HepG2 (cell line): ENCODE data around the gene CST3. TPM values are rescaled to one million over a fixed set of nuclear protein-coding genes. Genes with fewer than 3 reads are reported as not detected.

Source experiments
- ATF7 ChIP-seq, 2 experiments: fragments of 450-650 bp in 1 of 2; sonication (generic) in 1 of 2; formaldehyde crosslinking in 1 of 2; IDR thresholded peaks; 2 replicates each; pipeline versions ENCODE4 v1.4.0 to v1.6.1; 2016 to 2020; ENCODE audit warnings: antibody characterized with exemption in 1 of 2, mild to moderate bottlenecking in 1 of 2, missing genetic modification reagents in 1 of 2
- ATF7-NPFF ChIP-seq: sonication (generic); formaldehyde crosslinking; IDR thresholded peaks from 2 replicates; pipeline ENCODE4 v1.8.1; 2023; ENCODE audit warnings: mild to moderate bottlenecking, low read depth, missing genetic modification reagents, moderate library complexity
- FOXA3 ChIP-seq: IDR thresholded peaks from 2 replicates; pipeline ENCODE4 v1.6.1; 2016; ENCODE audit warnings: missing genetic modification reagents, missing compliant biosample characterization
- HNF4G ChIP-seq, 2 experiments: sonication (generic) in 1 of 2; formaldehyde crosslinking in 1 of 2; IDR thresholded peaks; 2 replicates each; pipeline versions ENCODE4 v1.4.0 to v1.6.1; 2011 to 2020; ENCODE audit warnings: borderline replicate concordance in 2 of 2, low read depth in 2 of 2, mild to moderate bottlenecking in 2 of 2, low read length in 1 of 2, missing genetic modification reagents in 1 of 2, moderate library complexity in 1 of 2
- JUNB ChIP-seq: sonication (generic); formaldehyde crosslinking; IDR thresholded peaks from 2 replicates; pipeline ENCODE4 v1.8.0; 2022; ENCODE audit warnings: missing genetic modification reagents, mild to moderate bottlenecking, borderline replicate concordance
- KDM5B ChIP-seq: sonication (generic); formaldehyde crosslinking; IDR thresholded peaks from 2 replicates; pipeline ENCODE4 v1.4.0; 2020; ENCODE audit warnings: missing genetic modification reagents, mild to moderate bottlenecking, borderline replicate concordance
- KLF16 ChIP-seq, 2 experiments: sonication (generic) in 1 of 2; formaldehyde crosslinking in 1 of 2; IDR thresholded peaks; 2 replicates each; pipeline versions ENCODE4 v1.6.1 to v1.8.0; 2016 to 2023; ENCODE audit warnings: missing genetic modification reagents in 2 of 2, missing compliant biosample characterization in 1 of 2
- POLR2G ChIP-seq: fragments of 200-400 bp; formaldehyde crosslinking; IDR thresholded peaks from 2 replicates; pipeline ENCODE4 v1.6.1; 2018; ENCODE audit warnings: mild to moderate bottlenecking, low read depth, low read length, moderate library complexity
- SAFB2 ChIP-seq: sonication (generic); formaldehyde crosslinking; IDR thresholded peaks from 2 replicates; pipeline ENCODE4 v1.5.1; 2020; ENCODE audit warnings: missing genetic modification reagents, low read depth, mild to moderate bottlenecking, borderline replicate concordance
- SOX6 ChIP-seq, 2 experiments: fragments of 450-650 bp in 1 of 2; sonication (generic) in 1 of 2; formaldehyde crosslinking in 1 of 2; IDR thresholded peaks; 2 replicates each; pipeline versions ENCODE4 v1.4.0 to v1.6.1; 2017 to 2020; ENCODE audit warnings: antibody characterized with exemption in 1 of 2, mild to moderate bottlenecking in 1 of 2, missing genetic modification reagents in 1 of 2
- SRY ChIP-seq: sonication (generic); formaldehyde crosslinking; IDR thresholded peaks from 2 replicates; pipeline ENCODE4 v1.8.0; 2022; ENCODE audit warnings: mild to moderate bottlenecking, missing genetic modification reagents
- SYNCRIP ChIP-seq: fragments of 200-400 bp; formaldehyde crosslinking; IDR thresholded peaks from 2 replicates; pipeline ENCODE4 v1.6.1; 2018; ENCODE audit warnings: mild to moderate bottlenecking, low read depth, low read length; ENCODE audit not compliant: insufficient read depth
- ZMYM4 ChIP-seq: sonication (generic); formaldehyde crosslinking; IDR thresholded peaks from 2 replicates; pipeline ENCODE4 v1.8.1; 2023; ENCODE audit warnings: mild to moderate bottlenecking, missing genetic modification reagents
- ZNF143 ChIP-seq: sonication (generic); formaldehyde crosslinking; IDR thresholded peaks from 2 replicates; pipeline ENCODE4 v1.4.0; 2020; ENCODE audit warnings: missing genetic modification reagents
- ZNF609 ChIP-seq: sonication (generic); formaldehyde crosslinking; IDR thresholded peaks from 2 replicates; pipeline ENCODE4 v1.4.0; 2020; ENCODE audit warnings: mild to moderate bottlenecking, missing genetic modification reagents, borderline replicate concordance
- ZNF768 ChIP-seq: sonication (generic); formaldehyde crosslinking; IDR thresholded peaks from 2 replicates; pipeline ENCODE4 v1.4.0; 2020; ENCODE audit warnings: missing genetic modification reagents
- ZNF781 ChIP-seq: sonication (generic); formaldehyde crosslinking; IDR thresholded peaks from 2 replicates; pipeline ENCODE4 v1.5.1; 2020; ENCODE audit warnings: borderline replicate concordance, mild to moderate bottlenecking, missing genetic modification reagents; ENCODE audit errors: not compliant biosample characterization
- ZSCAN30 ChIP-seq: sonication (generic); formaldehyde crosslinking; IDR thresholded peaks from 2 replicates; pipeline ENCODE4 v1.5.0; 2020; ENCODE audit warnings: mild to moderate bottlenecking, missing genetic modification reagents
- polyA plus RNA-seq, 8 experiments: library from polyadenylated mRNA; depleted of rRNA in 3 of 8; stranded (reverse) in 7 of 8; unstranded in 1 of 8; fragments of >200 nt; fragmentation: Illumina TruSeq in 4 of 8; extraction: Trizol in 4 of 8; gene quantifications; 2 replicates each; pipeline versions ENCODE4 v1.2.1 to v1.2.3, GENCODE V29; 2011 to 2016; ENCODE audit warnings: low read depth in 4 of 8, missing spikeins in 1 of 8, mixed read lengths in 1 of 8; ENCODE audit not compliant: insufficient read depth in 1 of 8
- total RNA-seq, 5 experiments: library from RNA; depleted of rRNA; stranded (reverse); fragments of >200 nt; fragmentation: Illumina TruSeq; extraction: Trizol; gene quantifications; 2 replicates each; pipeline ENCODE4 v1.2.3, GENCODE V29; 2016; ENCODE audit warnings: low read depth in 1 of 5
- TF ChIP-seq, protein P1 (sequence below): sonication (generic); formaldehyde crosslinking; IDR thresholded peaks from 2 replicates; pipeline ENCODE4 v1.4.0; 2020; ENCODE audit warnings: mild to moderate bottlenecking, missing genetic modification reagents

CST3 gene
- total and polyA plus RNA-seq, 2 of the 13 experiments (the other 11 are each of a cell fraction or from before 2014, with no cell fraction given), result 690 to 1,005 TPM

GRCh38 chr20:23629542-23630391 is 8.0 kb downstream of the CST3 start (continued):
- TF ChIP-seq KDM5B (CRISPR knock-in tag) (peak; percentile 46; the same call in 1 of the 2 replicates), ZNF781 (CRISPR knock-in tag) (peak; percentile 69), KLF16 (CRISPR knock-in tag; IDR thresholded peaks at IDR 0.05) (0 out of 4 replicates have a peak, but pooled peaks of 1 of the 2 experiments have one; percentile 17), ZMYM4 (CRISPR knock-in tag) (peak; percentile 59), SYNCRIP (no peak), FOXA3 (CRISPR knock-in tag) (peak; percentile 10; the same call in 1 of the 2 replicates), ATF7 (IDR thresholded peaks at IDR 0.05) (no peak), ATF7 (CRISPR knock-in tag; IDR thresholded peaks at IDR 0.05) (peak; percentile 9), SRY (CRISPR knock-in tag) (0 out of 2 replicates have a peak, but pooled peaks have one; percentile 50), ZSCAN30 (CRISPR knock-in tag) (peak; percentile 72; the same call in 1 of the 2 replicates), ZNF768 (CRISPR knock-in tag) (no peak), JUNB (CRISPR knock-in tag) (peak; percentile 52; the same call in 1 of the 2 replicates), SAFB2 (CRISPR knock-in tag) (no peak), ZNF609 (no peak; the same call in 1 of the 2 replicates), HNF4G (IDR thresholded peaks at IDR 0.05; ENCODE audit: borderline replicate concordance, low read depth, low read length) (peak; percentile 73; the same call in 1 of the 2 replicates), HNF4G (CRISPR knock-in tag; IDR thresholded peaks at IDR 0.05; ENCODE audit: borderline replicate concordance, low read depth) (no peak; the same call in none of the 2 replicates), ATF7-NPFF (CRISPR knock-in tag) (peak; percentile 74), SOX6 (IDR thresholded peaks at IDR 0.05) (no peak), SOX6 (CRISPR knock-in tag; IDR thresholded peaks at IDR 0.05) (peak; percentile 41; the same call in 1 of the 2 replicates), POLR2G (peak; percentile 55; the same call in 1 of the 2 replicates), ZNF143 (CRISPR knock-in tag) (peak; percentile 77)
- TF ChIP-seq, protein P1, sequence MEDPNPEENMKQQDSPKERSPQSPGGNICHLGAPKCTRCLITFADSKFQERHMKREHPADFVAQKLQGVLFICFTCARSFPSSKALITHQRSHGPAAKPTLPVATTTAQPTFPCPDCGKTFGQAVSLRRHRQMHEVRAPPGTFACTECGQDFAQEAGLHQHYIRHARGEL (CRISPR knock-in tag), result no peak
